GM12801 (cell line): ENCODE measurements around the gene FAM240B.

ENCODE experiments used
- TF ChIP-seq, protein P1 (sequence below): IDR thresholded peaks from one replicate; pipeline ENCODE4 v1.5.1; 2011; ENCODE audit warnings: control low read depth; ENCODE audit not compliant: insufficient read length; ENCODE audit errors: extremely low read depth

FAM240B gene

GRCh38 chr9:38689678-38690077, 30.3 kb downstream of the FAM240B start:
- TF ChIP-seq, protein P1, sequence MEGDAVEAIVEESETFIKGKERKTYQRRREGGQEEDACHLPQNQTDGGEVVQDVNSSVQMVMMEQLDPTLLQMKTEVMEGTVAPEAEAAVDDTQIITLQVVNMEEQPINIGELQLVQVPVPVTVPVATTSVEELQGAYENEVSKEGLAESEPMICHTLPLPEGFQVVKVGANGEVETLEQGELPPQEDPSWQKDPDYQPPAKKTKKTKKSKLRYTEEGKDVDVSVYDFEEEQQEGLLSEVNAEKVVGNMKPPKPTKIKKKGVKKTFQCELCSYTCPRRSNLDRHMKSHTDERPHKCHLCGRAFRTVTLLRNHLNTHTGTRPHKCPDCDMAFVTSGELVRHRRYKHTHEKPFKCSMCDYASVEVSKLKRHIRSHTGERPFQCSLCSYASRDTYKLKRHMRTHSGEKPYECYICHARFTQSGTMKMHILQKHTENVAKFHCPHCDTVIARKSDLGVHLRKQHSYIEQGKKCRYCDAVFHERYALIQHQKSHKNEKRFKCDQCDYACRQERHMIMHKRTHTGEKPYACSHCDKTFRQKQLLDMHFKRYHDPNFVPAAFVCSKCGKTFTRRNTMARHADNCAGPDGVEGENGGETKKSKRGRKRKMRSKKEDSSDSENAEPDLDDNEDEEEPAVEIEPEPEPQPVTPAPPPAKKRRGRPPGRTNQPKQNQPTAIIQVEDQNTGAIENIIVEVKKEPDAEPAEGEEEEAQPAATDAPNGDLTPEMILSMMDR, result no peak

DNA sequence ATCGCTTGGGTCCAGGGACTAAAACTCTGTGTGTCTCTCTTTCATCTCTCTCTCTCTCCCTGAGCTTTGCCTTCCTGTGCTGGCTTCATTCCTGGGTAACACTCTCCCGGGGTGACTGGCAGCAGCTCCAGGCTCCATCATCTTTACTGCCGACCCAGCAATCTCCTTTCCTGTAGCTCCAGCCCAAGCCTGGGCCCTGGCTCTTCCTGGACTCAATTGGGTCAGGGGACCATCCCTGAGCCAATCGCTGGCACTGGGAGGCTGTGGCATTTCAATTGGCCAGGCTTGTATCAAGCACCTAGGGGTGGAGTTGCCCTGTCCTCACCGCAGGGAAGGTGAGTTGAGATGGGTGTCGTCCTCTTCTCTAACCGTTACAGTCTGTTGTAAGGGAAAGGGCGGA, 31.9 kb downstream of the FAM240B start:
- TF ChIP-seq, protein P1, result no peak

DNA sequence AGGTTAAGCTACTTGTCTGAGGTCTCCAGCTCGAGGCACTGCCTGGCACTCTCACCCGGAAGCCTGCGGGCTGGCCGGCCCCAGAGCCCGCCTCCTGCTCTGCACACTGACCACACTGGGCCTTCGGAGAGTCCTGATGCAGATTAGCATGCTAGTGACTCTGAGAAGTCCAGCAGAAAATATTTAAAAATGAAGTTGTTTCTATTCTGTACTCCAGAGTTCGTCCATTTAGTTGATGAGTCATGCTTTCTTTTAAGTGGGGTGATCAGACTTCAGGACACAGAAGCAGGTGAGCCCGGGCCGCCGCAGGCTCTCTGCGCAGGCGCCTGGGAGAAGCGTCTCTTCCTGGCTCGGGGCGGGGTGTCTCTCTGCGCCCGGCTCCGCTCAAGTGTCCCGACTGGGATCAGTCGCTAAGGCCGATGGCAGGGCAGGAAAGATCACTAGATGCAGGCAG, 32.5 kb downstream of the FAM240B start:
- TF ChIP-seq, protein P1, result no peak

- TF ChIP-seq, protein P1, result no peak
Observed at GRCh38 chr9:38686933-38687332, 33.0 kb downstream of the FAM240B start.

DNA sequence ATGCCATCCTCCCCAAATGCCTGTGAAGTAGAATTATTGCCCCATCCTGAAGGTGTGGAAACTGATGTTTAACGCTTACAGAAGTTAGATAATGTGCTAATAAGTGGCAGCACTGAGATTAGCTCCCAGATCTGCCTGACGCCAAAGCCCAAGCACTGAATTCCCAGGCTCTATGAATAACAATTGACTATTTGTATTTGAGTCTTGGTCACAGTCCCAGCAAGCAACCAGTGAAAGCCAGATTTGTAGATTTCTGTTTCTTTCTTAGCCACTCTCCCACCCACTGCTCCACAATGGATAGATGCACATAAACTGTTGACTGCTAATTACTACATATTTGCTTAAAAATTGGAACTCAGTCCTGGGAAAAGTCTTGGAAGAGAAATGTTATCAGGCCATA, 34.4 kb downstream of the FAM240B start:
- TF ChIP-seq, protein P1, result no peak

- TF ChIP-seq, protein P1, result no peak
Observed at GRCh38 chr9:38683336-38683735, 36.6 kb downstream of the FAM240B start.

DNA sequence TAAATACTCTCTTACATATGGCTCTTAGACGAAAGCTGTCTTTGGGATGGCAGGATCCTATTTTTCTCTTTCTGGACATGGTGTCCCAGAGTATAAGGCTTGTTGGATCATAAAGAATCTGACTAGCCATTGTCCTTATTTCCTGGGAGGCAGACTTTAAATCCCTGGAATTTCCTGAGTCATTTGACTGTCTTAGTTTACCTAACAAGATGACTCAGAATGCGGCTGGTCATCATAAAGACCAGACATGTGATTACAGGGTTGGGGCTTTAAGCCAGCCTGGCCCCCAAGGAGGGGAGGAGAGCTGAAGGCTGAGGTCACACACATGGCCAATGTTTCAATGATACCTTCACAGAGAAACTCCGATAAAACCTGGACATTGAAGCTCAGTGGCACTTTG, 37.2 kb downstream of the FAM240B start:
- TF ChIP-seq, protein P1, result no peak
